IPS-18a (cell line): Measurements from ENCODE around the gene PTDSS2.

Experiments used
- H3K27ac ChIP-seq: one replicate; pipeline ENCODE4 v1.5.1; 2013; ENCODE audit warnings: low read length
- H3K27me3 ChIP-seq: one replicate; pipeline ENCODE4 v1.6.1; 2013; ENCODE audit warnings: mild to moderate bottlenecking, low read length; ENCODE audit not compliant: control insufficient read depth, insufficient read depth
- H3K36me3 ChIP-seq: one replicate; pipeline ENCODE4 v1.6.1; 2013; ENCODE audit warnings: low read depth, low read length; ENCODE audit not compliant: control insufficient read depth
- H3K4me1 ChIP-seq: one replicate; pipeline ENCODE4 v1.6.1; 2013; ENCODE audit warnings: low read depth, low read length; ENCODE audit not compliant: control insufficient read depth
- H3K4me3 ChIP-seq: one replicate; pipeline ENCODE4 v1.5.1; 2013; ENCODE audit warnings: low read length
- H3K9ac ChIP-seq: one replicate; pipeline ENCODE4 v1.6.1; 2013; ENCODE audit warnings: mild to moderate bottlenecking, low read length, moderate library complexity
- H3K9me3 ChIP-seq: one replicate; pipeline ENCODE4 v1.6.1; 2013; ENCODE audit warnings: low read depth, low read length; ENCODE audit not compliant: control insufficient read depth

The PTDSS2 gene

DNA sequence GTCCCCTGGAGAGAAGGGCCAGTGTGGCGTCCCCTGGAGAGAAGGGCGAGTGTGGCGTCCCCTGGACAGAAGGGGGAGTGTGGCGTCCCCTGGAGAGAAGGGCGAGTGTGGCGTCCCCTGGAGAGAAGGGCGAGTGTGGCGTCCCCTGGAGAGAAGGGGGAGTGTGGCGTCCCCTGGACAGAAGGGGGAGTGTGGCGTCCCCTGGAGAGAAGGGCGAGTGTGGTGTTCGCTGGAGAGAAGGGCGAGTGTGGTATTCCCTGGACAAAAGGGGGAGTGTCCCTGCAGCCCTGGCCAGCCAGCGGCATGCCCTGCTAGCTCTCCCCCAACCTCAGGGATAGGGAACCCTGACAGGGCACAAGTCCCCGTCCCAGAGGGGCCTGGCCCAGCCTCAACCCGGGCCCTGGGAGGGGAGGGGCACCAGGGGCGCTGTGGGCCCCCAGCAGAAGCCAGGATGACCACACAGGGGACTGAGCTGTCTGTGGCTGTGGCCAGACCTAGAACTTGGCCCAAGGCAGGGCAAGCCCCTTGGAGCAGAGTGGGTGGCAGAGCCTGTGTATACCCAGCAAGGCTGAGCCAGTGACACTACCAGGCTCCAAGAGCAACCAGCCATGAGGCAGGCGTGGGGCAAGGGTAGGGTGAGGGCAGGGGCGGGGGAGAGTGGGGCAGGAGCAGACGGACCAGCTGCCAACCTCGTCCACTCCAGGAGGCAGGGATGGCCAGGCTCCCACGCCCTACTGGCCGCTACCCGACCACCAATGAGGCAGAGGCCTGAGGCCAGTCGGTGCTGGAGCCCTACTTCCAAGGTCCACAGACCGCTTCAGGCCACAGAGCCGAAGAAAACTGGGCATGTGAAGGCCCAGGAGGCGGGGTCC, 81.1 kb downstream of the PTDSS2 start:
- no peak overlapping the region for H3K27ac ChIP-seq
- peaks cover 3% of the 10 kb centered on the region for H3K27me3 ChIP-seq
- H3K9ac ChIP-seq = no peak overlapping the region
- no peaks in the 10 kb centered on the region for H3K36me3 ChIP-seq
- H3K9me3 ChIP-seq = no peaks in the 10 kb centered on the region
- H3K4me1 ChIP-seq = no peaks in the 10 kb centered on the region
- no peak overlapping the region for H3K4me3 ChIP-seq

DNA sequence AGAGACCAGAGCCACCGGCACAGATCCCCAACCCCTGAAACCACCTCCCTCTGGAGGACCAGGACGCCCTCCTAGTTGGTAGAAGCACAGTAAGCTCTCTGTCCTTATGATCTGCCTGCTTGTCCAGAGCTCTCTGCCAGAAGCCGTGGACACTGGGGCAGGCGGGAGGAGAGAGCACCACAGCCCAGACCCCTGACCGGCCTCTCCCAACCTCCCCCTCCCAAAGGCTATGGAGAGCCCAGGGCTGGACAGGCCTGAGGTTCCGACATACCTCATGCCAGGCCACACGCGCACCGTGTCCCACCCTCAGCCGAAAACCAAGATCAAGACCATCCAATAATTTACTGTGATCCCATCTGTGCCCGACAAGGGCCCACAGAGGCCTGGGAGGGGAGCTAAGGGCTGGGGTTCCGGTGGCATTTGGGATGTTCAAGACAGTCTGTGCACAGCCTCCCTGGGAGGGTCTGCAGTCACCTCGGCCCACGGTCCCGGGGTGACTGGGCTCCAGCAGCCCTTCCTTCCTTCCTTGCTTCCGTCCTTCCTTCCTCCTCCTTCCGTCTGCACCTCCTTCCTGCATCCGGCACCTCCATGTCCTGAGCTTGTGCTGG, 81.9 kb downstream of the PTDSS2 start:
- H3K4me1 ChIP-seq = no peaks in the 10 kb centered on the region
- H3K36me3 ChIP-seq = no peaks in the 10 kb centered on the region
- H3K9ac ChIP-seq = no peak overlapping the region
- H3K4me3 ChIP-seq = no peak overlapping the region
- H3K27ac ChIP-seq = no peak overlapping the region
- no peaks in the 10 kb centered on the region for H3K9me3 ChIP-seq
- peaks cover 11% of the 10 kb centered on the region for H3K27me3 ChIP-seq

DNA sequence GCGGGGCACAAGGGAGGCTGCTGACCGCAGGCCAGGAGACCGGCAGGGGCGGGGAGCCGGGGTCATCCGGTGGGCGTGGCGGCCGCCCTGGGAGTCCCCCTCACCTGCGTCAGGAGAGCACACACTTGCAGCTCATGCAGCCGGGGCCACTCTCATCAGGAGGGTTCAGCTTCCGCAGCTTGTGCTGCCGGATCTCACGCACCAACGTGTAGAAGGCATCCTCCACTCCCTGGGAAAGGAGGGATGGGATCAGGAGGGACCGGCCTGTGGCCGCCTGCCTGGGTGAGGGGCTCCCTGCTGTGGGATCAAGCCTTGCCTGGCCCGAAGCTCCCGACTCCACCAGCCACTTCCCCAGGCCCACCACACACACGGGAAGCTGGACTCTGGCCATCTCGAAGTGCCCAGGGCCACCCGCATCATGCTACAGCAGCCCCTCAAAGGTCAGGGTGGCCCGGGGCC, 82.5 kb downstream of the PTDSS2 start:
- Histone ChIP-seq H3K36me3 (no peaks in the 10 kb centered on the region), H3K4me1 (no peaks in the 10 kb centered on the region), H3K27ac (no peak overlapping the region)

DNA sequence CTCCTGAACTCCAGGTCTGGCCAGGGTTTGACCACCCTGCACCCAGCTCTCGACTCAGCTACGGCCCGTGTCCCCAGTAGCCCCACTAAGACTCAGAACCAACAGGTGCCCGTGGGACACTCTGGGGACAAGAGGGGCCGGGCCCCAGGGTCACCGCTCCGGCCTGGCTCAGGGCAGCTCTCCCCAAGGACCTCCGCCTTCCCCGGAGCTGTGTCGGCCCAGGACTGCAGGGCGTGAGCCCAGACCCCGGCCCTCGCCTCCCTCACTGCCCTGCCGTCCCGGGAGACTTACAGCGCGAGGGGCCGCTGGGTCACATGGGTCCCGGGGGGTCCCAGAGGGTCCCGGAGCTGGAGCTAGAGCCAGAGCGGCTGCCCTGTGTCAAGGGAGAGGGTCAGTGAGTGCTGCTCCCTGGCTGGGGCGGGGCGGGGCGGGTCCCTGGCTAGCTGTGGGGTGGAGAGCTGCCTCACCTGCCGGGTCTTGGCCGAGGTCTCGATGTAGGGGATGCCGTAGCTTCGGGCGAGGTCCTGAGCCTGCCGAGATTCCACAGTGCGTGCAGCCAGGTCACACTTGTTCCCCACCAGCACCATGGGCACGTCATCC, 83.0 kb downstream of the PTDSS2 start:
- H3K9me3 ChIP-seq = no peaks in the 10 kb centered on the region
- H3K36me3 ChIP-seq = no peaks in the 10 kb centered on the region
- no peaks in the 10 kb centered on the region for H3K4me1 ChIP-seq
- peaks cover 22% of the 10 kb centered on the region for H3K27me3 ChIP-seq
- H3K27ac ChIP-seq = no peak overlapping the region
- H3K4me3 ChIP-seq = no peak overlapping the region
- no peak overlapping the region for H3K9ac ChIP-seq

More for the DNA sequence above, 82.5 kb downstream of the PTDSS2 start:
- Histone ChIP-seq H3K4me3 (no peak overlapping the region), H3K9ac (no peak overlapping the region), H3K9me3 (no peaks in the 10 kb centered on the region), H3K27me3 (peaks cover 16% of the 10 kb centered on the region)

DNA sequence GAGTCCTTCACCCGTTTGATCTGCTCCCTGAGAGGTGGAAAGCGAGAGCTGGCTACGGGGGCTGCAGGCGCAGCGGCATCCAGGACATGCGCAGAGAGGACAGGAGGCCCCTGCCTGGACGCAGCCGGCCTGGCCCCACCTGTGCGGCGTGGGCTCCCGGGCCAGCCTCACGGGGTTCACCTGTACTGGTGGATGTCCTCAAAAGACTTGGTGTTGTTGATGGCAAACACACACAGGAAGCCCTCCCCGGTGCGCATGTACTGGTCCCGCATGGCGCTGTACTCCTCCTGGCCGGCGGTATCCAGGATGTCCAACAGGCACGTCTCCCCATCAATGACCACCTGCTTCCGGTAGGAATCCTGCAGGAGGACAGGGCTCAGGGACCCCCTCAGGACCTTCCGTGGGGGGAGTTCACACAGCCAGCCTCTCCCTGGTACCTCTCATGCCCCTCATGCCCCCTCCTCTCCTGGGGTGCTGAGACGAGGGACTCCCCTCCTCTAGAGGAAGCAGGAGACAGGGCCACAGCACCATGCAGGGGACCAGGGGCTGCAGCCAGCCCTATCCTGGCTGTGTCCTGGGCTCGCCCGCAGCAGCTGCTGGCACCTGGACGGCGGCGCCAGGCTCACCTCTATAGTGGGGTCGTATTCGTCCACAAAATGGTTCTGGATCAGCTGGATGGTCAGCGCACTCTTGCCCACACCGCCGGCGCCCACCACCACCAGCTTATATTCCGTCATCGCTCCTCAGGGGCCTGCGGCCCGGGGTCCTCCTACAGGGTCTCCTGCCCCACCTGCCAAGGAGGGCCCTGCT, 83.7 kb downstream of the PTDSS2 start:
- no peak overlapping the region for H3K9ac ChIP-seq
- no peaks in the 10 kb centered on the region for H3K9me3 ChIP-seq
- no peak overlapping the region for H3K27ac ChIP-seq
- peak overlapping the region; percentile 58 for H3K4me3 ChIP-seq
- H3K27me3 ChIP-seq = peaks cover 28% of the 10 kb centered on the region
- H3K4me1 ChIP-seq = no peaks in the 10 kb centered on the region
- no peaks in the 10 kb centered on the region for H3K36me3 ChIP-seq

DNA sequence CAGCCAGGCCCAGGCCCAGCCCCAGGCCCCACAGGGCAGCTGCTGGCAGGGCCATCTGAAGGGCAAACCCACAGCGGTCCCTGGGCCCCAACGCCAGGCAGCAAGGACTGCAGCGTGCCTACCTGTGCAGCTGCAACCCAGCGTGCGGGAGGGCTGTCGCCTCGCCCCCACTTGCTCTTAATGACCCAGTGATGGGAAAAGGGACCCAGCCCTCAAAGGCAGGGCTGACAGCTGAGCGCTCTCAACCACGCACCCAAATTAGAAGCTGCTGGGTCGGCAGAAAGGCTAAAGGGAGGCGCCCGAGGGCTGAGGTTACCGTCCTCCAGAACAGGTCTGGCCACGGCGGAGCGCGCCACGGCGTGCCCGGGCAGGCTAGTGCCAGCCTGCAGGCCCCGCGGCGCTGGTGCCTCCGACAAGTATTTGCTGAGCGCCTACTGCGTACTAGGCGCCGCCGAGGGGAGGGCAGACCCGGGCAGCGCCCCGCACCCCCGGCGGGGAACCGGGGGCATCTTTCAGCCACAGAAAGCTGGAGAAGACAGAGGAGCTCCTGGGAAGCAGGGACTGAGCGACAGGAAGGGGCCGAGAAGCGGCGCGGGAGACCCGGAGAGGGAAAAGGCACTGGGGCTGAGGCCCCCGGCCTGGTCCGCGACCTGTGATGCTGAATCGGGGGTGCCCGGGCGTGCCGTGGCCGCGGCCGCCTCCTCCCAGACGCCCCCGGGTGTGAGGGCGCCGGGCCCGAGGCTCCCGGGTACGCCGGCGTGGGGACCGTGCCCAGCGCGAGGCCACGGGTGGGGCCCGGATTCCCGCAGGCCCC, 84.5 kb downstream of the PTDSS2 start:
- no peak overlapping the region for H3K27ac ChIP-seq
- no peaks in the 10 kb centered on the region for H3K4me1 ChIP-seq
- H3K4me3 ChIP-seq = peak overlapping the region; percentile 58
- no peaks in the 10 kb centered on the region for H3K9me3 ChIP-seq
- peaks cover 28% of the 10 kb centered on the region for H3K27me3 ChIP-seq
- no peaks in the 10 kb centered on the region for H3K36me3 ChIP-seq
- peak overlapping the region; percentile 48 for H3K9ac ChIP-seq

DNA sequence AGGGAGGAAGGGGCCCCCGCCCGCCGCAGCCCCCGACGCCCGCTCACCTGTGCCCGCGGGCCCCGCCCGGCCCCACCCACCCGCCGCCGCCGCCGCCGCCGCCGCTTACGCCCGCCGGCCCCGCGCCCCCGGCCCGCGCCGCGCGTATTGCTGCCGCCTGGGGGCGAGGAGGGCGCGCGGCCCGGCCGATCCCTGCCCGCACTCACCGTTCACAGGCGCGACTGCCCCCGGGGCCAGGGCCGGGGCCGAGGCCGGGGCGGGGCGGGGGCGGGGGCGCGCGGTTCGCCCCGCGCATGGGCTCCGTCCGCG, 85.1 kb downstream of the PTDSS2 start:
- H3K9ac ChIP-seq = no peak overlapping the region
- no peak overlapping the region for H3K27ac ChIP-seq
- H3K27me3 ChIP-seq = peaks cover 28% of the 10 kb centered on the region
- H3K9me3 ChIP-seq = no peaks in the 10 kb centered on the region
- H3K36me3 ChIP-seq = no peaks in the 10 kb centered on the region
- no peaks in the 10 kb centered on the region for H3K4me1 ChIP-seq
- peak overlapping the region; percentile 58 for H3K4me3 ChIP-seq

DNA sequence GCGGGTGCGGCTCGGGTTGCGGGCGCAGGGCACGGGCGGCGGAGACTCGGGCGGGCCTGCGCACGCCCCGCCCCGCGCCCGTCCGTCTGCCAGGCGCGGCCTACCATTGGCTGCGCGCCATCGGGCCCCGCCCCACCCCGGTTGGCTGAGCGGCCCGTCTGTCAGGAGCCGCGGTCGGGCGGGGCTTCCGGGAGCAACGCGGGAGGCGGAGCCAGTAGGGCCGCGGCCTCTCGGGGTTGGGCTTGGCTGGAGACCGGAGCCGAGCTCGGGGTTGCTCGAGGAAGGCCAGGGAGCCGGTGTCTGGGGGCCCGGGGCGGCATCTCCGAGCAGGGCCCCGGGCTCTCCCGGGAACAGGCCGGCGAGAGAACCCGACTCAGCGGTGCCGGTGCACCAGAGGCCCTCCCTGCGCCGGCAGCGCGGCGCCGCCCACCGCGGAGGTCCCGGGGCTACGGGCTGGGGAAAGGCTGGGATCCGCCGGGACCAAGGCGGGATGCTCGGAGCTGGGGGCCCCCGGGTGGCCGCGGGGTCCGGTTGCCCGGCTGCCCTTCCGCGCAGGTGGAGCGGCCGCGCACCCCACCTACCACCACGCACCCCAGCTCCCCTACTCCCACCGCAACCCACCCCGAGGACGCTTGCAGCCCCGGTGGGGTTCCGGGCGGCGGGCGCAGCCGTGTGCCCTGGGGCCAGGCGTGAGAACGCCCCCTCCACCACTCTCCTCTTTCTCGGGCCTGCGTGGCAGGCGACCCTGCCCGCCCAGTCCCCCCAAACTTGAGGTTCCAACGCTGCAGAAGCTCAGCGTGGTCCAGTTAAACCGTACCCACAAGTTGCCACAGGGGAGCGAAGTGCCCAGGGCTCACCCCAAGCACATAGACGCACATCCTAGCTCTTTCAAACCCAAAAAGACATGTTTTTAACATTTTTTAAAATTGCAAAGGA, 85.7 kb downstream of the PTDSS2 start, which contains the start of gene HRAS:
HRAS (minus strand) TSS at position 58 of the 936 bp plus-strand sequence.
- peaks cover 28% of the 10 kb centered on the region for H3K27me3 ChIP-seq
- H3K9me3 ChIP-seq = no peaks in the 10 kb centered on the region
- no peak within 1 kb of the TSS for H3K27ac ChIP-seq
- H3K4me1 ChIP-seq = no peaks in the 10 kb centered on the region
- H3K36me3 ChIP-seq = no peaks in the 10 kb centered on the region
- H3K9ac ChIP-seq = peak within 1 kb of the TSS; percentile 48
- H3K4me3 ChIP-seq = peak within 1 kb of the TSS; percentile 62

DNA sequence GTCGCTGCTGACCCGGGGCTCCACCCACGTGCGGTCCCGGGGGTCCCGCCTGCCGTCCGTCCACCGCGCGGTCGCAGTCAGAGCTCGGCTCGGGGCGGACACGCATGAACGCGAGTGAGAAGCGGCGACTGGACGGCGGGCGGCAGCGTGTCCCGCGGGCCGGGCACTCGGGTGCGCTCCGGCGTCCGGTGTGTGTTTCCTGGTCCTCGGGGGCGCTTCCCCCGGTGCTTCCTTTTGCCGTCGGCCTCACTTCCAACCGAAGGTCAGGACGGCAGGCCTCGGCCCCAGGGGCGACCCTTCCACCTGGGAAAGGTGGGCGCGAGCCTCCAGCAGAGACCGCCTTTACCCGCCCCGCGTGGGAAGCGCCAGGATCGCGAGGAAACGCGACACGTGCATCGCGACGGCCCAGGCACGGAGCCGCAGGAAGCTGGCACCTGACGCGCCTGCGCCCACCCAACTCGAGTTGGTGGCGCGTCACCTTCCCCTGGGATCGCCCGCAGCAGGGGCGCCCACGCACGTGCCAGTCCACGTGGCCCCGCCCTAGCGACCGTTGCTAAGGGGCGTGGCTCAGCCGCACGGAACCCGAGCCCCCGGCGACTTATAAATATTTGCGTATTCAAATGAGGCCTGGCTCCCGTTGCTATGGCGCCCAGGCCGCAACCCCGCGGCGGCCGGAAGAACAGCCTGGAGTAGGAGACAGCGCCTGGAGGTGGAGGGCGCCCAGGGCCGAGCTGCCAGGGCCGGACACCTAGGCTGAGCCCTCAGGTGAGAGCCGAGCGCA, 87.0 kb downstream of the PTDSS2 start, which contains the start of gene LRRC56:
LRRC56 (plus strand) TSS at position 687 of the 781 bp plus-strand sequence. CDS start 3,158 bp downstream, outside the sequence.
- Histone ChIP-seq H3K4me1 (no peaks in the 10 kb centered on the region), H3K9me3 (no peaks in the 10 kb centered on the region), H3K4me3 (peak within 1 kb of the TSS; percentile 62), H3K9ac (no peak within 1 kb of the TSS), H3K36me3 (no peaks in the 10 kb centered on the region), H3K27ac (no peak within 1 kb of the TSS), H3K27me3 (peaks cover 28% of the 10 kb centered on the region)
